IPS DF 4.7 (cell line): Measurements from ENCODE around the gene PITPNM3.

Experiments used
- DNase-seq: peaks from one replicate; pipeline ENCODE4 v3.0.0-alpha.2; 2013; ENCODE audit warnings: low spot score; ENCODE audit errors: extremely low read depth

PITPNM3 gene

GRCh38 chr17:6413065-6413464 lies 143.3 kb downstream of the PITPNM3 start:
- no peak for DNase-seq

GRCh38 chr17:6408735-6409134 lies 147.6 kb downstream of the PITPNM3 start:
- DNase-seq: no peak

- DNase-seq: no peak
Measured at GRCh38 chr17:6408276-6408675, 148.1 kb downstream of the PITPNM3 start.

- DNase-seq: no peak
Measured at GRCh38 chr17:6402258-6402657, 154.1 kb downstream of the PITPNM3 start.
